MG63 (cell line): ENCODE data around the gene TSPAN32. TPM values are rescaled to one million over a fixed set of nuclear protein-coding genes. Genes with fewer than 3 reads are reported as not detected.

ENCODE experiments used
- DNase-seq: peaks from one replicate; pipeline ENCODE4 v3.0.0-alpha.2; 2020
- H3K27me3 ChIP-seq: fragments of 250-450 bp; sonication (Bioruptor Pico); 2 replicates; pipeline ENCODE4 v1.5.1; 2020; ENCODE audit warnings: mild to moderate bottlenecking, moderate library complexity
- H3K36me3 ChIP-seq: fragments of 250-450 bp; sonication (Bioruptor Pico); 2 replicates; pipeline ENCODE4 v1.5.1; 2020; ENCODE audit warnings: mild to moderate bottlenecking, moderate library complexity
- H3K4me3 ChIP-seq: fragments of 250-450 bp; sonication (Bioruptor Pico); 2 replicates; pipeline ENCODE4 v1.5.1; 2020; ENCODE audit warnings: mild to moderate bottlenecking, moderate library complexity
- H3K9me3 ChIP-seq: fragments of 250-450 bp; sonication (Bioruptor Pico); 2 replicates; pipeline ENCODE4 v1.5.1; 2020; ENCODE audit warnings: mild to moderate bottlenecking, moderate library complexity
- total RNA-seq: library from RNA; depleted of rRNA; stranded (reverse); fragments of >200 nt; shearing (Covaris generic); gene quantifications from 2 replicates; pipeline ENCODE4 v1.2.3, GENCODE V29; 2014; ENCODE audit warnings: low replicate concordance

Gene TSPAN32
- total RNA-seq, 1 experiment from 2014 or later, result 4.3 TPM

DNA sequence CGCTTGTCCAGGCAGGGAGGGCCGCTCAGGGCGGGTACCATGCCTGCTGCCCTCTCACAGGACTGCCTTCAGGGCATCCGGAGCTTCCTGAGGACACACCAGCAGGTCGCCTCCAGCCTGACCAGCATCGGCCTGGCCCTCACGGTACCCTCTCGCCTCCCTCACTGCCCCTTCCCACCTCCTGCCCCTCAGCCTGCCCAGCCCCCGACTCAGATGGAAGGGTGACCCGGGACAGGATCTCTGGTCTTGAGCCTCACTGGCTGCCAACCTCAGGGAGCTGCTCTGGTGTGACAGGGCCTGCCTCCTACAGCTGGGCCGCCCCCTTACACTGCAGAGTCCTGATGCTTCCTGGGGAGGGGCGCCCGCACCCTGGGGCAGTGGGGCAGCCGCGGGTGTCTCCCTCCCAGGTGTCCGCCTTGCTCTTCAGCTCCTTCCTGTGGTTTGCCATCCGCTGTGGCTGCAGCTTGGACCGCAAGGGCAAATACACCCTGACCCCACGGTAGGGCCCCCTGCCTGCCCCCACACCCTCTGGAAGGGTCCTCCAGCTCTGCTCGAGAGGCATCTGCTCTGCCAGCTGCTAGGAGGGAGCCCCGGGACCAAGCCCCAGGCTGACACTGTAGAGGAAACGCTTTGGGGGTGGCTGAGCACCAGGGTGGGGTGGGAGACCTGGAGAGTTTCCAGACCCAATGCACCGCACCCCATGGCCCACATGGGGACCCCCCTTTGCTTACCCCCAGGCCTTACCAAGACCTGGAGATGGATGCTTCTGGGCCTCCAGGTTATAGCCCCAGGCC is 14.6 kb downstream of the TSPAN32 start:
- Histone ChIP-seq H3K36me3 (no peaks in the 10 kb centered on the region), H3K4me3 (no peak overlapping the region), H3K9me3 (no peaks in the 10 kb centered on the region), H3K27me3 (no peaks in the 10 kb centered on the region)
- DNase-seq, result no peak

DNA sequence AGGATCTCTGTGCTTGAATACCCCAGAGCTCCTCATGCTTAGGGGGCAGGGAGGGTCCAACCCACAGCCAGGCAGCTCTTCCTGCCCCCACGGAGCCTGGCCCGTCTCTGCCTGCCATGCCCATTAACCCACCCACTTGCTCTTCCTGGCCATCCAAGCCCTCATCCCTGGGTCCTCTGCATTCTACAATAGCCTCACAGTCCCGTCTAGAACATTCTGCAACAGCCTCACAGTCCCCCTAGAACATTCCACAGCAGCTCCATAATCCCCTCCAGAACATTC is 15.1 kb downstream of the TSPAN32 start:
- H3K36me3 ChIP-seq, result no peaks in the 10 kb centered on the region
- no peaks in the 10 kb centered on the region for H3K27me3 ChIP-seq
- no peak overlapping the region for H3K4me3 ChIP-seq
- no peak for DNase-seq
- H3K9me3 ChIP-seq, result no peaks in the 10 kb centered on the region; the same call in 1 of the 2 replicates

DNA sequence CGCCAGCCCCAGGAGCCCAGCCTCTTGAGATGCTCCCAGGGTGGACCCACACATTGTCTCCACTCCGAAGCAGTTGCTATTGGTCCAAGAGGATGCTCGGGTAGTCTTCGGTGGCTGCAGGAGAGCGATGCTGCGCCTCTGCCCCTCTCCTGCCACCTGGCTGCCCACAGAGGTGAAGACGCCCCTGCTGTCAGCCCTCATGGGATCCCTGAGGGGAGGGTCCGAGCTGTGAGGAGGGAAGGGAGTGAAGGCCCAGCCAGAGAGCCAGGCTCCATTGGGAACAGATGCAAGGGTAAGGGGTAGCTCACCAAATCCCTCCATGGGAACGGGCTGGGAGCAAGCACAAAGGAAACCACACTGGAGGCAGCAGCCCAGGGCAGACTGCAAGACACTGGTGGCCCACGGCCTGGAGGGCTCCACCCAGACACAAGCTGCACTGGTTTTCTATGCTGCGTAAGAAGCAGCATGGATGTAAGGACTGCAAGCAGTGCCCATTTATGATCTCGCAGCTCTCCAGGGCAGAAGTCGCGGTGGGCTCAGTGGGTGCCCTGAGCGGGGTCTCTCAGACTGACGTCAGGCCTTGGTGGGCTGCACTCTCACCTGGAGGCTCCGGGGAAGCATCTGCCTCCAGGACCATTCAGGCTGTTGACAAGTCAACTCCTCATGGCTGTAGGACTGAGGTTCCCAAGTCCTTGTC is 15.7 kb downstream of the TSPAN32 start:
- no peaks in the 10 kb centered on the region for H3K27me3 ChIP-seq
- no peak overlapping the region for H3K4me3 ChIP-seq
- H3K9me3 ChIP-seq, result peaks cover 2% of the 10 kb centered on the region; the same call in 1 of the 2 replicates
- no peaks in the 10 kb centered on the region for H3K36me3 ChIP-seq
- no peak for DNase-seq

DNA sequence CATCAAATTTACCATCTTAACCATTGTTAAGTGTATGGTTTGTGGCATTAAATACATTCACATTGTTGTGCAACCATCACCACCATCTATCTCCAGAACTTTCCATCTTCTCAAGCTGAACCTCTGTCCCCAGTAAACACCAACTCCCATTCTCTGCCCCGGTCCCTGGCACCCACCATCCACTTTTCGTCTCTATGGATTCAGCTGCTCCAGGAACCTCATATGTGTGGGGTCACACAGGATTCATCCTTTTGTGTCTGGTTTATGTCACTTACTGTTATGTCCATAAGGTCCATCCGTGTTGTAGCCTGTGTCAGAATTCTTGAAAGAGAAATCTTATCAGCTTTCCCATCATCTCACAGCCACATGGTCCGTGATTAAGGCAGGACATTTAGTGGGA is 16.3 kb downstream of the TSPAN32 start:
- H3K36me3 ChIP-seq, result no peaks in the 10 kb centered on the region
- no peak overlapping the region for H3K4me3 ChIP-seq
- no peak for DNase-seq
- no peaks in the 10 kb centered on the region for H3K27me3 ChIP-seq
- H3K9me3 ChIP-seq, result peaks cover 4% of the 10 kb centered on the region; the same call in 1 of the 2 replicates

DNA sequence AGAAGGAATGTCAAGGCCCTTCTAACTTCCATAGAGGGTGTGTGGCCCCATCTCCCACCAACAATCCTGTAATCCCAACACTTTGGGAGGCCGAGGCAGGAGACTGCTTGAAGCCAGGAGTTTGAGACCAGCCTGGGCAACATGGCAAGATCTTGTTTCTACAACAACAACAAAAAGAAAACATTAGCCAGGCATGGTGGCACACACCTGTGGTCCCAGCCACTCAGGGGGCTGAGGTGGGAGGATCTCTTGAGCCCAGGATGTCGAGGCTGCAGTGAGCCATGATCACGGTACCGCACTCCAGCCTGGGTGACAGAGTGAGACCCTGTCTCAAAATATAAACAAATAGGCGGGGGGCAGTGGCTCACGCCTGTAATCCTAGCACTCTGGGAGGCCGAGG is 16.9 kb downstream of the TSPAN32 start:
- Histone ChIP-seq H3K36me3 (no peaks in the 10 kb centered on the region), H3K4me3 (no peak overlapping the region), H3K9me3 (peaks cover 4% of the 10 kb centered on the region; the same call in 1 of the 2 replicates), H3K27me3 (no peaks in the 10 kb centered on the region)
- no peak for DNase-seq

DNA sequence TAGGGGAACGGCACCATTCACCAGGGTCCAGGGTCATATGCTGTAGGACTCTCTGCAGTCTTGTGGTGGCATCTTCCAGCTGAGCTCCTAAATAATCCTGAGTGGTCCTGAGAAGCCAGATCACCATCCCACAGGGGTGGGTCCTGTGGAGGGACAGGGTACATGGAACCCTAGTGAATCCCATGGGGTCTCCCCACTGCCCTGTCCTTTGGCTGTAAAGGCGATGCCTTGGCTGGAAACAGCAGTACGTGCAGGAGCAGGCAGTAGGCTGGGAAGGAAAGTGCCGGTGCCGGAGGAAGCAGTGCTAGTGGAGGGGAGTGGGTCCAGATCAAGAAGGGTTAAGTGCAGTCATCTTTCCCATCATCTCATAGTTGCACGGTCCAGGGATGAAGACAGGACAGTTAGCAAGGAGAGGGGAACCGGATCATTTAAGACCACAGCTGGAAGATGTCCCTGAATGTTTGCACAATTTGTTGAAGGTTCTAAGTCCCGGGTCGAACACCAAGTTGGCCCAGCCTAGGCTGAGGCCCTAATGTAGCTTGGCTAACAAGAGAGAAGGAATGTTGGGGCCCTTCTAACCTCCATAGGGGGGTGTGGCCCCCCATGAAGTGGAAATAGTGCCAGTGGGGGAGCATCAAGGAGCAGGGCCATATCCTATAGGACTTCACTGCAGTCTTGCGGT is 18.1 kb downstream of the TSPAN32 start:
- Histone ChIP-seq H3K36me3 (no peaks in the 10 kb centered on the region), H3K27me3 (no peaks in the 10 kb centered on the region), H3K9me3 (peaks cover 4% of the 10 kb centered on the region; the same call in 1 of the 2 replicates), H3K4me3 (no peak overlapping the region)
- DNase-seq, result no peak

DNA sequence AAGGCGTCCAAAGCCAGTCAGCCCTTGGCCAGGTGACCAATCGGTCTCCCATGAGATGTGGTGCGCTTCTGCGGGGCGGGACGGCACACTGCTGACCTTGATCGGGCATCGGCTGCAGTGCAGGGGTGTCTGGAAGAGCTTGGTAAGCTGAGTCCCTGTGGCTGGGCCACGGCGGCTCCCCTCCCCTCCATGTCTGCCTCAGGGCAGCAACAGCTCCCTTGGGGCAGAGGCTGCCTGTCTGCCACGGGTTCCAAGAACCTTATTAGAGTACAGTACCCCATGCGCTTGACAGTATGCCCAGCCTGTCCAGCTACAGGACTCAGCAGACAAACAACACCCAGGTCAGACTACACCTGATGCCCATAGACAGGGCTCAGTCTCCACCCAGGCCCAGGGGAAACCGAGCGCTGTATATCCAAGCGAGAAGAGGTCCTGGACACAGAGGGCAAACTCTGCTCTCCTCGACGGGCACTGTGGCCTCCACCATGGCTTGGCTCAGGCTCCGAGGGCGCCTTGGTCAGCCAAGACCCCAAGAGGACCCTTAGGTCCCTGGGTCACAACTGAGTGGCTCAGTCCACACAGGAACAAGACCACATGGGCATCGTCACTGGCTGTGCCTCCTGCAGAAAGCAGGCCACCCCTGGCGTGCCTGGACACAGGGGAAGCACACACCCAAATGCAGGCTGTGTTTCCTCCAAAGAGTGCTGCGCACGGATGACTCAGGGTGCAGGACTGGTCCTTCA is 18.9 kb downstream of the TSPAN32 start:
- Histone ChIP-seq H3K36me3 (no peaks in the 10 kb centered on the region), H3K4me3 (no peak overlapping the region), H3K27me3 (no peaks in the 10 kb centered on the region), H3K9me3 (peaks cover 4% of the 10 kb centered on the region; the same call in 1 of the 2 replicates)
- no peak for DNase-seq

DNA sequence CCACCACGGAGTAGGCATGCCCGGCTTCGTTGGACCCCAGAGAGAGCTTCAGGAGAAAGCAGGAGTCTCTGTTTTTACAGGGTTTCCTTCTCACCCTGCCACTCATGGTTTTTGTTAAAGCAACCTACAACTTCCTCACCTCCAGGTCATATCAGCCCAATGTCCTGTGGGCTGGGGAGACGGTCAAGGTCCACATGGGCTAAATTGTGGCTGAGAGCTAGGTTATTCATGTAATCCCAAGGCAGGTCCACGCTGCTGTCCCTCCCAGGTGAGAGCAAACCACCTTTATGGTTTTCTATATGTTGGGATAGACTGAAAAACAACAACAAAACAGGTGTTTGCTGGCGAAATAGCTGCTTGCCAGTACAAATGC is 19.5 kb downstream of the TSPAN32 start:
- Histone ChIP-seq H3K27me3 (no peaks in the 10 kb centered on the region), H3K36me3 (no peaks in the 10 kb centered on the region), H3K4me3 (no peak overlapping the region), H3K9me3 (peaks cover 4% of the 10 kb centered on the region; the same call in 1 of the 2 replicates)
- DNase-seq, result no peak

DNA sequence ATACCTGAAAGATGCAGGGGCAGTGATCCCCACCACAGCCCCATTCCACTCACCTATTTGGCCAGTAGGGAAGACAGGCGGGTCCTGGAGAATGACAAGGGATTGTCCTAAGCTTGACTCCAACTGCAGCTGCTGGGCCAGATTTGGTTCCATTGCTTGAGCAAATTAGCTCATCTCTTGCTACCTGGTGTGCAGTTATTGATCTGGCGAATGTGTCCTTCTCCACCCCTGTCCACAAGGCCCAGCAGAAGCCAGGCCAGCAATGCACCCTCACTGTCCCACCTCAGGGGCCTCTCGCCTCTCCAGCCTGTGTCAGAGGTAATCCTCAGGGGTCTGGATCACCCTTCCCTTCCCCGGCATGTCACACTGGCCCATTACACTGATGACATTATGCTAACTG is 23.3 kb downstream of the TSPAN32 start:
- Histone ChIP-seq H3K9me3 (peaks cover 4% of the 10 kb centered on the region; the same call in 1 of the 2 replicates), H3K27me3 (no peaks in the 10 kb centered on the region), H3K36me3 (no peaks in the 10 kb centered on the region), H3K4me3 (no peak overlapping the region)
- no peak for DNase-seq

DNA sequence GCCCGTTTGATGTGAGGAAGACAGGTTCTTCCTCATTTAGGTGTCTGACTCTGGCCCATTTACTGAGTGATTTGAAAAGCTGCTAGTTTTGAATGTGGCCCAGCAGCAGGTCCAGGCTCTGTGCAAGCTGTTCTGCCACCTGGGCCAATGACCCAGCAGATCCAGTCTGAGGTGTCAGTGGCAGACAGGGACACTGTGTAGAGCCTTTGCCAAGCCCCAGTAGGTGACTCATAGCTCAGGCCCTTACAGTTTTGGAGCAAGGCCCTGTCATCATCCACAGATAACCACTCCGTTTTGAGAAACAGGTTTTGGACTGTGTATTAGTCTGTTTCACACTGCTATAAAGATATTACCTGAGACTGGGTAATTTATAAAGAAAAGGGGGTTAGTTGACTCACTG is 23.9 kb downstream of the TSPAN32 start:
- Histone ChIP-seq H3K4me3 (no peak overlapping the region), H3K36me3 (no peaks in the 10 kb centered on the region), H3K27me3 (no peaks in the 10 kb centered on the region), H3K9me3 (peaks cover 4% of the 10 kb centered on the region; the same call in 1 of the 2 replicates)
- DNase-seq, result peak; percentile 43

DNA sequence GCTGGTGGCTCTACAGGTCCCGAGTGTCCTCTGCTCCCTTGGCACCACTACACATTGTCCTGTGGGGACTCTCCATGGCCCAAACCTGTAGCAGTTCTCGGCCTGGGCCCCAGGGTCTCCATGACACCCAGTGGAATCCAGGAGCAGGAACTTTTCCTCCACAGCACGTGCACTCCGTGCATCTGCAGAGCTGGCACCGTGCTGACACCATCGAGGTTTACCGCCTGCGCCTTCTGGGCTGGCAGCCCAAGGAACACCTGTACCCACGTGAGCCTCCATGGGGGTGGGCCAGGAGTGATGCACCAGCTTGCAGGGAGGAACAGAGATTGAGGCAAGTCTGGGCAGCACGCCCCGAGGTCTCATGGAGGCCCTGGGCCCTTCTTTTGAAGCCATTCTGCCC is 25.2 kb downstream of the TSPAN32 start:
- no peak for DNase-seq
- no peaks in the 10 kb centered on the region for H3K27me3 ChIP-seq
- no peak overlapping the region for H3K4me3 ChIP-seq
- peaks cover 6% of the 10 kb centered on the region for H3K9me3 ChIP-seq
- no peaks in the 10 kb centered on the region for H3K36me3 ChIP-seq

DNA sequence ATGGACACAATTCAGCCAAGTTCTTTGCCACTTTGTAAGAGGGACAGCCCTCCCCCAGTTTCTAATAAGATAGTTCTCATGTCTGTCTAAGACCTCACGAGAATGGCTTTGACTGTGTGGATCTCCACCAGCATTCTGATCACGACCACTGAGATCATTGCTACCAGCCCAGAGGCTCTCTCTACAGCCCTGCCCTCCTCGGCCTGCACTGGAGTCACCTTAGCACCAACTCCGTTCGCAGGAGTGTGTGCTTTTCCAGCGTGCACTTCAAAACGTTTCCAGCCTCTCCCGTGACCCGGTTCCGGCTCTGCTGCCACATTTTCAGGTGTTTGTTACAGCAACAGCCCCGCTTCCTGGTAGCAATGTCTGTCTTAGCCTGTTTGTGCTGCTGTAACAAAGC is 26.2 kb downstream of the TSPAN32 start:
- no peaks in the 10 kb centered on the region for H3K27me3 ChIP-seq
- no peaks in the 10 kb centered on the region for H3K36me3 ChIP-seq
- DNase-seq, result no peak
- H3K4me3 ChIP-seq, result no peak overlapping the region
- peaks cover 2% of the 10 kb centered on the region for H3K9me3 ChIP-seq

DNA sequence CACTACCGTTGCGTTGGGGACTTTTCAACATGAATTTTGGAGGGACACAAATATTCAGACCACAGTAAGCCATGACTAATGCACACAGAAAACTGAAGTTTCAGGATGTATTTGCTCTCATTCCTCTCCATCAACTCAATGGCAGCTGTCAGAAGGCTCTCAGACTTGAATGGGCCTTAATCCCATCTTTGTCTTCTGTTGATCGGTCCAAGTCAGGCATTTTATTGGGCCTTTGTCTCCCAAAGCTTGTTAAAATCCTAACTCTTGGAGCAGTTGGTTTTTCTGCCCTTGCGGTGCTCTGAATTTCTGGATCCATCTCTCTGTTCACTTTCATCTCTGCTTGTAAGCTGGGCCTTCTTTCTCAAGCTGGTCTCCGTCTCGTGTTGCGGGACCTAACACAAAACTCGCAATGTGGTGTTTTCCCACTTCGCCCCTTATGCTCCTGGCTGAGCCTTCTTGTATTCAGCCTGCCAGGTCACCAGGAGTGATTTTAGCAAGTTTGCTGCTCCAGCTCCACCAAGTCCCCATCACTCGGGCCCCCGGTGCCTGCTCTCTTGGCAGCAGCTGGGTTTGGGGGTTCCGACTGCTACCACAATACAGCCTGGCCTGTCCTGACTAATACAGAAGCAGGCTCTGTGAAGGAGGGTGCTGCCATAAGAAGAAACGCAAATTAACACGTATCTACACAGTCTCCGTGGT is 27.0 kb downstream of the TSPAN32 start:
- Histone ChIP-seq H3K4me3 (no peak overlapping the region), H3K9me3 (peaks cover 2% of the 10 kb centered on the region), H3K27me3 (no peaks in the 10 kb centered on the region), H3K36me3 (no peaks in the 10 kb centered on the region)
- DNase-seq, result no peak

DNA sequence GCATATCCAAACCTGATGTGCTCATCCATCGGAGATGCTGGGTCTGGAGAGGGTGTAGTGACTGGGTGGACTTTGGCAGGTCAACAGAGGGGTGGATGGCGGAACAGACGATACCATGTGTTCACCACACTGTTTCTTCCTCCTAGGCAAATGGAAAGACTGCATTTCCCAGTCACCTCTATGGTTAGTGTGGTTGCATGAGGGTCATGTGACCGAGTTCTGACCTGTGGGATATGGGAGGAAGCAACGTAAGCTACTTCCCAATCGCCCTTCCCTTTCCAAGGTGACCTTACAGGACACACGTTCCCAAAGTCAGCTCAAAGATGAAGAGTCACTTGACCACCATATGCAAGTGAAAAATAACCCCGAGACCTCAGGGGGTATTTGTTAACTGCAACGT is 27.7 kb downstream of the TSPAN32 start:
- DNase-seq, result no peak
- H3K27me3 ChIP-seq, result no peaks in the 10 kb centered on the region
- peaks cover 2% of the 10 kb centered on the region for H3K9me3 ChIP-seq
- H3K36me3 ChIP-seq, result no peaks in the 10 kb centered on the region
- H3K4me3 ChIP-seq, result no peak overlapping the region

DNA sequence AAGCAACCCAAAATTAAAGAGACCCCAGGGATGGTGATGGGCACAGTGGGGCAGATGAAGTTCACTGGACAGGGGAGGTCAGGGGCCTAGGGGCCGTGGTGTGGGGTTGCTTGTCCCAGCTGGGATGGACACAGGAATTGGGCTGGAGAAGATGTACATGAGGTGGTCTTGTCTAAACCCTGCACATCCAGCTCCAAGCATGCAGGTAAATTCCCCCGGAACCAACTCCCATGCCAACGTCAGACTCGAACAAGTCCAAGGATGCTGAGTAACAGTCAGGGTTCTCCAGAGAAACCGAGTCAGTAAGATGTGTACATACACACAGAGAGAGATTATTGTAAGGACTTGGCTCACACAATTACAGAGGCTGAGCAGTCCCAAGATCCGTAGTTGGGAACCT is 28.9 kb downstream of the TSPAN32 start:
- no peak for DNase-seq
- no peaks in the 10 kb centered on the region for H3K36me3 ChIP-seq
- H3K27me3 ChIP-seq, result no peaks in the 10 kb centered on the region
- H3K9me3 ChIP-seq, result peaks cover 2% of the 10 kb centered on the region
- no peak overlapping the region for H3K4me3 ChIP-seq

DNA sequence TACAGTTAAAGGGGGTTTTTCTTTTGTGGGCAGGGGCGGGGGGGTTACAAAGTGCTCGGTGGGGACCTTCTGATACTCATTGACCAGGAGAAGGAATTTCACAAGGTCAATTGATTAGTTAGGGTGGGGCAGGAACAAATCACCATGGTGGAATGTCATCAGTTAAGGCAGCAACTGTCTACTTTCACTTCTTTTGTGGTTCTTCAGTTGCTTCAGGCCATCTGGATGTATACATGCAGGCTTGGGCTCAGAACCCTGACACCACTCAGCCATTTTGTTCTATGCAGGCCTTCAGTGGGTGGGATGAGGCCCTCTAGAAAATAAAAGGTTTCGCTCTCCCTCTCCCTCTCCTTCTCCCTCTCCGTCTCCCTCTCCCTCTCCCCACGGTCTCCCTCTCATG is 29.6 kb downstream of the TSPAN32 start:
- H3K36me3 ChIP-seq, result no peaks in the 10 kb centered on the region
- H3K9me3 ChIP-seq, result peaks cover 2% of the 10 kb centered on the region
- DNase-seq, result no peak
- H3K4me3 ChIP-seq, result no peak overlapping the region
- no peaks in the 10 kb centered on the region for H3K27me3 ChIP-seq
